Right lobe of liver (tissue), 4 donors: ENCODE results near the gene S100P.

Experiments
- POLR2A ChIP-seq: fragments of 450-650 bp; IDR thresholded peaks from one replicate; pipeline ENCODE4 v1.6.1; 2017; ENCODE audit warnings: antibody characterized with exemption, mild to moderate bottlenecking
- TF ChIP-seq, protein P1 (sequence below), 4 donors: fragments of 200-600 bp in 3 of 4; fragments of 450-650 bp in 1 of 4; IDR thresholded peaks; one replicate each; pipeline versions ENCODE4 v1.5.1 to v1.8.0; 2016 to 2022; ENCODE audit warnings: antibody characterized with exemption in 4 of 4, mild to moderate bottlenecking in 2 of 4
- donor health status: DM: no; HTN: no; CAD: no.
- donor health status: DM: no; HTN: no; CAD: no.
- donor health status: DM: no; HTN: yes; CAD: no.

GRCh38 chr4:6662591-6662990 is 31.1 kb upstream of the S100P start:
- TF ChIP-seq POLR2A: no peak
- TF ChIP-seq, protein P1, sequence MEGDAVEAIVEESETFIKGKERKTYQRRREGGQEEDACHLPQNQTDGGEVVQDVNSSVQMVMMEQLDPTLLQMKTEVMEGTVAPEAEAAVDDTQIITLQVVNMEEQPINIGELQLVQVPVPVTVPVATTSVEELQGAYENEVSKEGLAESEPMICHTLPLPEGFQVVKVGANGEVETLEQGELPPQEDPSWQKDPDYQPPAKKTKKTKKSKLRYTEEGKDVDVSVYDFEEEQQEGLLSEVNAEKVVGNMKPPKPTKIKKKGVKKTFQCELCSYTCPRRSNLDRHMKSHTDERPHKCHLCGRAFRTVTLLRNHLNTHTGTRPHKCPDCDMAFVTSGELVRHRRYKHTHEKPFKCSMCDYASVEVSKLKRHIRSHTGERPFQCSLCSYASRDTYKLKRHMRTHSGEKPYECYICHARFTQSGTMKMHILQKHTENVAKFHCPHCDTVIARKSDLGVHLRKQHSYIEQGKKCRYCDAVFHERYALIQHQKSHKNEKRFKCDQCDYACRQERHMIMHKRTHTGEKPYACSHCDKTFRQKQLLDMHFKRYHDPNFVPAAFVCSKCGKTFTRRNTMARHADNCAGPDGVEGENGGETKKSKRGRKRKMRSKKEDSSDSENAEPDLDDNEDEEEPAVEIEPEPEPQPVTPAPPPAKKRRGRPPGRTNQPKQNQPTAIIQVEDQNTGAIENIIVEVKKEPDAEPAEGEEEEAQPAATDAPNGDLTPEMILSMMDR (IDR thresholded peaks at IDR 0.05): no peak
